COLO668 (cell line): ENCODE data around the gene MS4A2.
A peak's percentile ranks its signal among the peaks of the same experiment; 100 is the strongest.
"Not testable (repeated sequence)": the region's sequence is repeated elsewhere in the genome, so short reads cannot be mapped to it uniquely, and the experiment has no call there.

Source experiments
- DNase-seq: peaks from one replicate; lab custom pipeline; 2025; ENCODE audit not compliant: unreplicated experiment; lab: John Stamatoyannopoulos, UW

Gene MS4A2

DNA sequence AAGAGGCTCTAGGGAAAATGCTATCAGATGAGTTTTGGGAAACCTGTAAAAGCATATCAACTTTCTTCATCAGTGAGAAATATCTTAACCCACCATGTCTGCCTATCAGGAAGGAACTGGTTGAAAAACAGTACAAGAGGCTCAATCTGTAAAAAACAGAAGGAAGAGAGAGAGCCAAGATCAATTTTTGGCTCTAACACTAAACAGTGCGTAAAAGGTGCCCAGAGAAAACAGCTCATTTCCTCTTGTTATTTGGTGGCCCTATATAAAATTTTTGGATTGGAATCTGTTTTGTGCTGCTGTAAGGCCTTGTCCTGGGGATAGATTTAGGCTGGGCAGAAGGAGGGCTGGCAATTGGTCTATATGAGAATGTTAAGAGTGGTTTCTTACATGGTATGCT lies 12.1 kb downstream of the MS4A2 start:
- no peak for DNase-seq

- DNase-seq: not testable (repeated sequence)
Measured at GRCh38 chr11:60101368-60101767, 12.9 kb downstream of the MS4A2 start.

- not testable (repeated sequence) for DNase-seq
Measured at GRCh38 chr11:60104471-60105115, 16.1 kb downstream of the MS4A2 start.

DNA sequence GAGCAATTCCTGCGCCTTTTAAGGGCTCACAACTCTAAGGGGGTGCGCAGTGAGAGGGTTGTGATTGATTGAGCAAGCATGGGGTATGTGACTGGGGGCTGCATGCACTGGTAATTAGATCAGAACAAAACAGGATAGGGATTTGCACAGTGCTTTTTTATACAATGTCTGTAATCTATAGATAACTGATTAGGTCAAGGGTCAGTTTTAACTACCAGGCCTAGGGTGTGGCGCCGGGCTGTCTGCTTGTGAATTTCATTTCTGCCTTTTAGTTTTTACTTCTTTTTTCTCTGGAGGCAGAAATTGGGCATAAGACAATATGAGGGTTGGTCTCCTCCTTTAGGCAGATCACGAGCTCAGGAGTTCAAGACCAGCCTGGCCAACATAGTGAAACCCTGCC lies 20.2 kb downstream of the MS4A2 start:
- DNase-seq: not testable (repeated sequence)

GRCh38 chr11:60111793-60112192 lies 23.3 kb downstream of the MS4A2 start:
- no peak for DNase-seq

- DNase-seq: no peak
Measured at GRCh38 chr11:60116996-60117790, 28.7 kb downstream of the MS4A2 start.

DNA sequence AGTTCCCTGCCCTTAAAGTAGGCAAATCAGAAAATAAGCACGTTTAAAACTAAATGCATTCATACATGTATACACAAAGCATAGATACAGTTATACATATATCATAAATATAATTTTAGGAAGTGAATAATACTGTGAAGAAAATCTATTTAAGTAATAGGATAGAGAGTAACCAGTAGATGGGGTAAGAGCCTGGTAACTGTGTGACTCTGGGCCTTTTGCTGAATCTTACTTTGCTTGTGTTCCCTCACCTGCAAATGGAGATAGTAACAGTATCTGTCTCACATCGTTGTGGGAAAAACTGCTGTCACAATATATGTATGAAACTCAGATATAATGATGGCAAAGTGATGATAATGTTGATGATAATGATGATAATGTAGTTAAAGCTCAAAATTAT lies 29.9 kb downstream of the MS4A2 start:
- no peak for DNase-seq

- DNase-seq: no peak
Measured at GRCh38 chr11:60119710-60120109, 31.2 kb downstream of the MS4A2 start.

- no peak for DNase-seq
Measured at GRCh38 chr11:60121264-60121663, 32.8 kb downstream of the MS4A2 start.

DNA sequence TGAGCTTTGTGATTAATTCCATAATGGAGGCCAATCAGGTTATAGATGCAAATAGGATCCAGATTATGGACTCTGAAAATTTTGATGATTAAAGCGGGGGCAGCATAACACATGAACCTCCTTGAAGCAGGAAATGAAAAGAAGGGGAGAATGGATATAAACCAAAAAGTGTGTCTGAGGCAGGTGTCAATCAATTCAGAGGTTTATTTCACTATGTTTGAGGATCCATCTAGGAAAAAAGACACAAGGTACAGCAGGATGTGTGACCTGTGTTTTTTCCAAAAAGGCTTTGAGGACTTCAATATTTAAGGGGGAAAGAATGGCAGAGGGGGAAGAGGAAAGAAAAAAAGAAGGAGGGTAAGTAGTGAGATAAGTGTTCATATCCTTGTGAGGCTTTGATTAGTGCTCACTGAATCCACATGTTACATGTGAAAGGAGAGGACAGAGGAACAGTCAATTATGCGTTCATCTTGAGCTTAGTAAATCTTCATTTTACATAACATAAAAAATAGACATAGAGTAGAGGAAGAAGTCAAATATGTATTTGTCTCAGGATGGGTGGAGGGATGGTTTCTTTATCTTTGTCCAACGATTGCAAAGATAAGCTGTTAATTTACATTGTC lies 34.1 kb downstream of the MS4A2 start:
- no peak for DNase-seq

- DNase-seq: no peak
Measured at GRCh38 chr11:60124802-60125432, 36.5 kb downstream of the MS4A2 start.

DNA sequence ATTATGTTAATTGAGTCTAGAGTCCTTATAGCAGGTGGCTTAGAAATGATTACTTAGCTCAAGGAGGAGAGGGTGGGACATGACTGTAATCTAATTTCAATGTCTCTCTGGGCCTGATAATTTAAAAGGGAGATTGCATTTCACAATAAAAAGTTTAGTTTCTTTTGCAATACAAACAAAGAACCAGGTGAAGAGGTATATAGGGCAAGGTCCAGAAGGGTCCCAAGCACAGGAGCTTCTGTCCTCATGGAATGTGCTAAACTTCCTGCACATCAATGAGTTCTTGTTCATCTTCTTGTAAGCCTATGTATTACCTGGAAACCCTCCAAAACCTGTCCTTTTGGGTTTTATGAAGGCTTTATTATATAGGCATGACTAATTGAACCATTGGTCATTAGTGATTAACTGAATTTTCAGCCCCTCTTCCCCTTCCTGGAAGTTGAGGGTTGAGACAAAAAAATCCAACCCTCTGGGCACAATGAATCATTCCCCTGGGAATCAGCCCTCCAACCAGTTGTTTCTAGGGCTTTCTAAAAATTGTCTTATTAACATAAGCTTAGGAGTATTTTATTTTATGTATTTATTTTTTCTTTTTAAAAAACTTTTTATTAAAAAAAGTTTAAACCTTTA lies 37.6 kb downstream of the MS4A2 start:
- DNase-seq: no peak

GRCh38 chr11:60127311-60127811 lies 38.9 kb downstream of the MS4A2 start:
- DNase-seq: no peak

GRCh38 chr11:60128376-60128775 lies 39.9 kb downstream of the MS4A2 start:
- DNase-seq: no peak

DNA sequence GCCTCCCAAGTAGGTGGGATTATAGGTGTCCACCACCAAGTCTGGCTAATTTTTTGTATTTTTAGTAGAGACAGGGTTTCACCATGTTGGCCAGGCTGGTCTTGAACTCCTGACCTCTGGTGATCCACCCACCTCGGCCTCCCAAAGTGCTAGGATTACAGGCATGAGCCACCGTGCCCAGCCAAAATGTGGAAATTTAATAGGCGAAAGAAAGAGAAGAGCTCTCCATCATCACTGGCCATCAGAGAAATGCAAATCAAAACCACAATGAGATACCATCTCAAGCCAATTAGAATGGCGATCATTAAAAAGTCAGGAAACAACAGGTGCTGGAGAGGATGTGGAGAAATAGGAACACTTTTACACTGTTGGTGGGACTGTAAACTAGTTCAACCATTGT lies 40.4 kb downstream of the MS4A2 start:
- not testable (repeated sequence) for DNase-seq

- no peak for DNase-seq
Measured at GRCh38 chr11:60129853-60130252, 41.4 kb downstream of the MS4A2 start.

DNA sequence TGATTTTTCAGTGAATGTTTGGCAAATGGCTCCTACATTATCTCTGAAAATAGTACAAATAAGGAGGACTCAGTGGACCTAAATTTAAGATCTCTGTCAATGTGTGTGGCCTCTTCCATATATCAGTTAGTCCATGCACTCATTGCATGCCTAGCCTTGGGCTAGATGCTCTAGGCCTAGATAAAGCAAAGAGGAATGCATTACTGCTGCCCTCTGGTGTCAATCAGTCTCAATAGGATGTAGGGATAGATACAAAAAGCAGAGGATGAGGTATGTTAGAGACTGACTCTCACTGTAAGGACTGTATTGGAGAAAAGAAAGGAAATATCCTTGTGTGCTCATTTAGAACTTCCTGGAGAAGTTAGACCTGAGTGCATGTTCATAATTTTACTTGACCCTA lies 42.0 kb downstream of the MS4A2 start:
- DNase-seq: peak; percentile 3

- no peak for DNase-seq
Measured at GRCh38 chr11:60131912-60132311, 43.4 kb downstream of the MS4A2 start.

DNA sequence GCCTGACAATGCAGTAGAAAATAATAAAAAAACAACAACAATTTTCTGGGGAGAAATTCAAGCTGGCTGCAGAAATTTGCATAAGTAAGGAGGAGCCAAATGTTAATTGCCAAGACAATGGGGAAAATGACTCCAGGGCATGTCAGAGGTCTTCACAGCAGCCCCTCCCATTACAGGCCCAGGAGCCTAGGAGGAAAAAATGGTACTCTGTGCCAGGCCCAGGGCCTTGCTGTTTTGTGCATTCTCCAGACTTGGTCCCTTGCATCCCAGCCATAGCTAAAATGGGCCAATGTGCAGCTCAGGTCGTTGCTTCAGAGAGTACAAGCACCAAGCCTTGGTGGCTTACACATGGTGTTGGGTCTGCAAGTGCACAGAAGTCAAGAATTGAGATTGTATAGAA lies 45.5 kb downstream of the MS4A2 start:
- DNase-seq: no peak

DNA sequence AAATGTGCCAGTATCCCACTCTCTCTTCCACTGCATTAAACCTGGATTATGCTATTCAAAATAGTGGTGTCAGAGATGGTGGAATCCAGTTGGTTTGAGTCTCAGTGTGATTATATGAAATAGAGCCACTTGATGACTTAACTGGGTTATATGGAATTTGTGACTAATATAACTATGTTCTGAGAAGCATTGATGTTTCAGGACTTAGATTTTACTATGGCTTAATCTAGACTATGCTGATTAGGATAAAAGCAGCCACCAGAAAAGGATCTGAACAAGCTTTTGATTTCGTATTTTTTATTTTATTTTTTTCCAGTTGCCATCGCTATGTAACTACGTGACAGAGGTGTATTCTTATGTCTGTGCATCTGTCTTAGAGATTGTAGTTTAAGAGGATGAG lies 55.3 kb downstream of the MS4A2 start:
- no peak for DNase-seq

DNA sequence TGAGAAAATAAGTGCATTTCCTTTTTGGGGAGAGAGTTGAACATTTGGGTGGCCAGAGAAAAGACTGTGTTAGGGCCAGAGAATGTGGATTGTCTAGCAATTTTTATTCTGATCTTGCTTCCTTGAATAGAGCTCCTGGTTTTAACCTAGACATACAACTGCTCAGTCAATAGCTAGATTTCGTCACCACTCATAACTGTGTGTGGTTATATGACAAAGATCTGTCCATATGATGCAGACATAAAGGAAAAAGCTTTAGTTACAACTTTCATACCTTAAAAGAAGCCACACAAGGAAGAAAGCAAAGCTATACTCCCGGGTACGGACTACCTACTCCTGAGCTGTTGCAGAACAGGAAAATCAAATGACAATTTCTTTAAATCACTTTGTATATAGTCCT lies 57.2 kb downstream of the MS4A2 start:
- DNase-seq: no peak
